Endodermal cell (in vitro differentiated cells): ENCODE measurements around the gene GSTA2. TPM values are rescaled to one million over a fixed set of nuclear protein-coding genes. Genes with fewer than 3 reads are reported as not detected.

ENCODE experiments used
- DNase-seq: peaks from one replicate; pipeline ENCODE4 v3.0.0-alpha.2; 2017
- H3K27ac ChIP-seq: 2 replicates; pipeline ENCODE4 v1.5.1; 2013; ENCODE audit warnings: mild to moderate bottlenecking, low read depth, low read length, moderate library complexity
- H3K27me3 ChIP-seq: 2 replicates; pipeline ENCODE4 v1.6.1; 2013; ENCODE audit warnings: mild to moderate bottlenecking, low read length, moderate library complexity; ENCODE audit not compliant: insufficient read depth, control insufficient read depth, poor library complexity, severe bottlenecking
- H3K36me3 ChIP-seq: 2 replicates; pipeline ENCODE4 v1.7.0; 2013; ENCODE audit warnings: mild to moderate bottlenecking, low read length, moderate library complexity; ENCODE audit not compliant: control insufficient read depth, insufficient read depth
- H3K4me1 ChIP-seq: one replicate; pipeline ENCODE4 v1.7.0; 2013; ENCODE audit warnings: low read length; ENCODE audit not compliant: control insufficient read depth, insufficient read depth
- H3K4me3 ChIP-seq: 2 replicates; pipeline ENCODE4 v1.5.1; 2013; ENCODE audit warnings: mild to moderate bottlenecking, low read length, moderate library complexity
- H3K9ac ChIP-seq: 2 replicates; pipeline ENCODE4 v1.6.1; 2013; ENCODE audit warnings: mild to moderate bottlenecking, low read length, moderate library complexity; ENCODE audit not compliant: poor library complexity, severe bottlenecking; ENCODE audit errors: extremely low read depth
- H3K9me3 ChIP-seq: 2 replicates; pipeline ENCODE4 v1.6.1; 2013; ENCODE audit warnings: mild to moderate bottlenecking, low read length, moderate library complexity; ENCODE audit not compliant: control insufficient read depth
- H3K27ac Mint-ChIP-seq: 2 replicates; pipeline ENCODE4 v1.8.0; 2020; ENCODE audit warnings: mixed read lengths
- H3K27me3 Mint-ChIP-seq: 2 replicates; pipeline ENCODE4 v1.8.0; 2021; ENCODE audit warnings: mild to moderate bottlenecking, mixed read lengths; ENCODE audit not compliant: insufficient read depth
- H3K36me3 Mint-ChIP-seq: 2 replicates; pipeline ENCODE4 v1.8.0; 2020; ENCODE audit warnings: low read depth, mixed read lengths
- H3K4me1 Mint-ChIP-seq: 2 replicates; pipeline ENCODE4 v1.8.0; 2020; ENCODE audit warnings: mixed read lengths
- H3K4me3 Mint-ChIP-seq: 2 replicates; pipeline ENCODE4 v1.8.0; 2020; ENCODE audit warnings: mild to moderate bottlenecking, moderate library complexity, mixed read lengths
- H3K9me3 Mint-ChIP-seq: 2 replicates; pipeline ENCODE4 v1.8.0; 2020; ENCODE audit warnings: mild to moderate bottlenecking, mixed read lengths
- CTCF ChIP-seq: fragments of 200-600 bp; sonication (generic); conservative IDR thresholded peaks from 2 replicates; pipeline ENCODE4 v1.5.0; 2021; ENCODE audit warnings: antibody characterized with exemption, mild to moderate bottlenecking
- WGBS, 2 experiments: methylation state at CpG; one replicate each; pipeline versions ENCODE4 v1.1.5 to v1.1.7; 2013; ENCODE audit warnings: missing lambda C conversion rate in 2 of 2, mixed read lengths in 1 of 2; ENCODE audit not compliant: insufficient coverage in 1 of 2, insufficient read length in 1 of 2; 5-methylcytosine and 5-hydroxymethylcytosine counted together
- total RNA-seq, 2 donors: library from RNA; stranded (reverse); fragmentation: NEBNext Ultra II Directional in 1 of 2; extraction: Animal tissue kit (Norgen Biotek cat#: 25700) in 1 of 2; gene quantifications; 2 replicates in 1 of 2; 3 replicates in 1 of 2; pipeline ENCODE4 v1.2.1, GENCODE V29; 2021

GSTA2 gene
- total RNA-seq, 2 donors from 2014 or later = 1.6 to 5.0 TPM

DNA sequence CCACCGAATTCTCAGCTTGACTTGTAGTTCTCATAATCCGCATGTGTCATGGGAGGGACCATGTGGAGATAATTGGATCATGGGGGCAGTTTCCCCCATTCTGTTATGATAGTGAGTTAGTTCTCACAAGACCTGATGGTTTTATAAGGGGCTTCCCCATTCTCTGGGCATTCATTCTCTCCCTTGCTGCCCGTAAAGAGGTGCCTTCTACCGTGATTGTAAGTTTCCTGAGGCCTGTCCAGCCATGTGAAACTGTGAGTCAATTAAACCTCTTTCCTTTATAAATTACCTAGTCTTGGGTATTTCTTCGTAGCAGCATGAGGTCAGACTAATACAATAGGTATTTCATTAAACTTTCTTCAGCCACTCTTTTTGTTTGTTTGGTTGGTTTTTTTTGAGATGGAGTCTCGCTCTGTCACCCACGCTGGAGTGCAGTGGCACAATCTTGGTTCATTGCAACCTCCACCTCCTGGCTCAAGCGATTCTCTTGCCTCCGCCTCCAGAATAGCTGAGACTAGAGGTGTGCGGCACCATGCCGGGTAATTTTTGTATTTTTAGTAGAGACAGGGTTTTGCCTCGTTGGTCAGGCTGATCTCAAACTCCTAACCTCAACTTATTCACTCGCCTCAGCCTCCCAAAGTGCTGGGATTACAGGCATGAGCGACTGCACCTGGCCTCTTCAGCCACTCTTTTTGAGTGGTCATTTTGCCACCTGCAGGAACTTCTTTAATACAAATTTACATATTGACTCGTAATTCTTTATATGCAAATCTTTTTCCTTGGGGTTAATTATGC is 36.3 kb downstream of the GSTA2 start:
- H3K27me3 Mint-ChIP-seq = no peaks in the 10 kb centered on the region
- no peak overlapping the region for H3K27ac ChIP-seq
- no peak overlapping the region for H3K4me3 ChIP-seq
- no peaks in the 10 kb centered on the region for H3K36me3 ChIP-seq
- no peaks in the 10 kb centered on the region for H3K9me3 Mint-ChIP-seq
- peaks cover 15% of the 10 kb centered on the region for H3K4me1 ChIP-seq
- peak; percentile 52 for DNase-seq
- H3K4me3 Mint-ChIP-seq = no peak overlapping the region
- no peaks in the 10 kb centered on the region for H3K9me3 ChIP-seq
- peaks cover 46% of the 10 kb centered on the region for H3K4me1 Mint-ChIP-seq
- TF ChIP-seq CTCF = no peak
- no peak overlapping the region for H3K9ac ChIP-seq
- peak overlapping the region; percentile 80 for H3K27ac Mint-ChIP-seq
- no peaks in the 10 kb centered on the region for H3K36me3 Mint-ChIP-seq
- 88 to 91% methylated on average over 14 to 15 of the region's 15 CpGs for WGBS, 2 experiments
- H3K27me3 ChIP-seq = no peaks in the 10 kb centered on the region

- Mint-ChIP-seq H3K4me3 (no peak overlapping the region), H3K27me3 (no peaks in the 10 kb centered on the region), H3K4me1 (peaks cover 39% of the 10 kb centered on the region), H3K9me3 (no peaks in the 10 kb centered on the region), H3K36me3 (no peaks in the 10 kb centered on the region), H3K27ac (peak overlapping the region; percentile 80)
- Histone ChIP-seq H3K9ac (no peak overlapping the region), H3K36me3 (no peaks in the 10 kb centered on the region), H3K4me1 (peaks cover 15% of the 10 kb centered on the region), H3K4me3 (no peak overlapping the region), H3K27me3 (no peaks in the 10 kb centered on the region), H3K9me3 (no peaks in the 10 kb centered on the region), H3K27ac (no peak overlapping the region)
- no peak for DNase-seq
- no peak for TF ChIP-seq CTCF
- WGBS, 2 experiments = 90% methylated on average over 1 of the region's 2 CpGs
These were observed 37.1 kb downstream of the GSTA2 start for GRCh38 chr6:52726193-52726542.

GRCh38 chr6:52725535-52726192 is 37.6 kb downstream of the GSTA2 start:
- no peak for DNase-seq
- H3K27ac ChIP-seq = no peak overlapping the region
- peaks cover 35% of the 10 kb centered on the region for H3K4me1 Mint-ChIP-seq
- peaks cover 15% of the 10 kb centered on the region for H3K4me1 ChIP-seq
- H3K36me3 ChIP-seq = no peaks in the 10 kb centered on the region
- H3K9me3 ChIP-seq = no peaks in the 10 kb centered on the region
- WGBS, 2 experiments = 86 to 98% methylated on average over 2 of the region's 2 CpGs
- H3K4me3 Mint-ChIP-seq = no peak overlapping the region
- TF ChIP-seq CTCF = no peak
- H3K4me3 ChIP-seq = no peak overlapping the region
- H3K27ac Mint-ChIP-seq = peak overlapping the region; percentile 76
- no peak overlapping the region for H3K9ac ChIP-seq
- H3K27me3 Mint-ChIP-seq = no peaks in the 10 kb centered on the region
- no peaks in the 10 kb centered on the region for H3K27me3 ChIP-seq
- H3K9me3 Mint-ChIP-seq = no peaks in the 10 kb centered on the region
- H3K36me3 Mint-ChIP-seq = no peaks in the 10 kb centered on the region
